OCI-LY3 (cell line): ENCODE results near the gene NTRK2.

Experiments used
- H2AFZ ChIP-seq: fragments of 200-600, 300-600 bp; shearing (Covaris generic); 2 replicates; pipeline ENCODE4 v1.6.0; 2014; ENCODE audit warnings: antibody characterized with exemption, low read depth, low read length
- H3K27ac ChIP-seq: fragments of 200-600, 300-600 bp; sonication (generic); 2 replicates; pipeline ENCODE4 v1.5.1; 2014; ENCODE audit warnings: mild to moderate bottlenecking, low read length, moderate library complexity, mixed read lengths
- H3K27me3 ChIP-seq: fragments of 200-600, 300-600 bp; sonication (generic); 2 replicates; pipeline ENCODE4 v1.6.1; 2014; ENCODE audit warnings: low read depth, low read length, mixed read lengths
- H3K36me3 ChIP-seq: fragments of 200-600, 300-600 bp; sonication (generic); replicated peaks from 2 replicates; pipeline ENCODE3; 2014; ENCODE audit warnings: low read depth, low read length, mixed read lengths
- H3K4me1 ChIP-seq: fragments of 300-600, 200-600 bp; sonication (generic); 2 replicates; pipeline ENCODE4 v1.6.1; 2014; ENCODE audit warnings: low read length, mixed read lengths
- H3K4me2 ChIP-seq: fragments of 200-600, 300-600 bp; sonication (generic); 2 replicates; pipeline ENCODE4 v1.6.1; 2014; ENCODE audit warnings: low read length, mixed read lengths
- H3K4me3 ChIP-seq: fragments of 300-600, 200-600 bp; sonication (generic); 2 replicates; pipeline ENCODE4 v1.5.1; 2014; ENCODE audit warnings: antibody characterized with exemption, mild to moderate bottlenecking, low read length, moderate library complexity
- H3K79me2 ChIP-seq: fragments of 300-600, 200-600 bp; shearing (Covaris generic); 2 replicates; pipeline ENCODE4 v1.6.1; 2014; ENCODE audit warnings: mild to moderate bottlenecking, low read length, mixed read lengths
- H3K9ac ChIP-seq: fragments of 300-600, 200-600 bp; shearing (Covaris generic); 2 replicates; pipeline ENCODE4 v1.6.0; 2014; ENCODE audit warnings: mild to moderate bottlenecking, low read length, moderate library complexity
- H3K9me3 ChIP-seq: fragments of 200-600, 300-600 bp; shearing (Covaris generic); 2 replicates; pipeline ENCODE4 v1.6.1; 2014; ENCODE audit warnings: low read length, mixed read lengths; ENCODE audit not compliant: insufficient read depth
- H4K20me1 ChIP-seq: fragments of 200-600, 300-600 bp; sonication (generic); 2 replicates; pipeline ENCODE4 v1.6.1; 2016; ENCODE audit warnings: low read length, mixed read lengths; ENCODE audit not compliant: insufficient read depth
- EZH2phosphoT487 ChIP-seq: fragments of 200-600 bp; shearing (Covaris generic); IDR thresholded peaks from 2 replicates; pipeline ENCODE4 v1.6.1; 2018; ENCODE audit warnings: antibody characterized with exemption, mixed run types, low read depth
- TF ChIP-seq, protein P1 (sequence below): fragments of 200-600, 300-600 bp; sonication (generic); IDR thresholded peaks from 2 replicates; pipeline ENCODE4 v1.5.1; 2014; ENCODE audit warnings: antibody characterized with exemption, low read length, low read depth

The NTRK2 gene

DNA sequence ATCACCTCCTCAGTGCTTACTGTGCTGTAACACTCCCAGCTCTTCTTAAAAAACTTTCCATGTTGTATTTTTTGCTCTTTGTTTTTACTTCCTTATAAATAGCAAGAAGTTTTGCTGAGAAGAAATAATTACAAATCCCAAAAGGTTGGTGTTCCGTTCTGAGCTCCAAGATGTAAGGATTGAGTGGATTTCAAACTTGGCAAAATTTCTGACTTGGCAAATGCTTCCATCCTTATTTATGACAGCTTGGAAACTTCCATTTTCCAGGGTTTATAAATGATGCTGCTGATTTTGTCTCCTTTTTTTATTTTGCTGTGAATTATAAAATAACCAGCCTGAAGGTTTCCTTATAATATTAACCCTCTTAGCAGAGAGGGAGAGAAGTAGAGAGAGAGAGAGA, 151.9 kb downstream of the NTRK2 start:
- no peak overlapping the region for H2AFZ ChIP-seq
- H3K4me2 ChIP-seq, result no peak overlapping the region
- no peak overlapping the region for H3K9ac ChIP-seq
- H3K4me3 ChIP-seq, result no peak overlapping the region
- H3K4me1 ChIP-seq, result peaks cover 23% of the 10 kb centered on the region
- H4K20me1 ChIP-seq, result no peaks in the 10 kb centered on the region
- H3K9me3 ChIP-seq, result no peaks in the 10 kb centered on the region
- no peak for TF ChIP-seq EZH2phosphoT487
- TF ChIP-seq, protein P1, sequence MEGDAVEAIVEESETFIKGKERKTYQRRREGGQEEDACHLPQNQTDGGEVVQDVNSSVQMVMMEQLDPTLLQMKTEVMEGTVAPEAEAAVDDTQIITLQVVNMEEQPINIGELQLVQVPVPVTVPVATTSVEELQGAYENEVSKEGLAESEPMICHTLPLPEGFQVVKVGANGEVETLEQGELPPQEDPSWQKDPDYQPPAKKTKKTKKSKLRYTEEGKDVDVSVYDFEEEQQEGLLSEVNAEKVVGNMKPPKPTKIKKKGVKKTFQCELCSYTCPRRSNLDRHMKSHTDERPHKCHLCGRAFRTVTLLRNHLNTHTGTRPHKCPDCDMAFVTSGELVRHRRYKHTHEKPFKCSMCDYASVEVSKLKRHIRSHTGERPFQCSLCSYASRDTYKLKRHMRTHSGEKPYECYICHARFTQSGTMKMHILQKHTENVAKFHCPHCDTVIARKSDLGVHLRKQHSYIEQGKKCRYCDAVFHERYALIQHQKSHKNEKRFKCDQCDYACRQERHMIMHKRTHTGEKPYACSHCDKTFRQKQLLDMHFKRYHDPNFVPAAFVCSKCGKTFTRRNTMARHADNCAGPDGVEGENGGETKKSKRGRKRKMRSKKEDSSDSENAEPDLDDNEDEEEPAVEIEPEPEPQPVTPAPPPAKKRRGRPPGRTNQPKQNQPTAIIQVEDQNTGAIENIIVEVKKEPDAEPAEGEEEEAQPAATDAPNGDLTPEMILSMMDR, result no peak
- no peaks in the 10 kb centered on the region for H3K27me3 ChIP-seq
- no peak overlapping the region for H3K27ac ChIP-seq
- no peaks in the 10 kb centered on the region for H3K36me3 ChIP-seq
- no peaks in the 10 kb centered on the region for H3K79me2 ChIP-seq

- no peaks in the 10 kb centered on the region for H3K27me3 ChIP-seq
- no peak overlapping the region for H3K4me3 ChIP-seq
- peaks cover 33% of the 10 kb centered on the region for H3K4me1 ChIP-seq
- no peak overlapping the region for H3K9ac ChIP-seq
- no peaks in the 10 kb centered on the region for H3K9me3 ChIP-seq
- H3K36me3 ChIP-seq, result no peaks in the 10 kb centered on the region
- no peak overlapping the region for H3K4me2 ChIP-seq
- H2AFZ ChIP-seq, result no peak overlapping the region
- no peak for TF ChIP-seq EZH2phosphoT487
- TF ChIP-seq, protein P1, result no peak
- no peaks in the 10 kb centered on the region for H3K79me2 ChIP-seq
- H3K27ac ChIP-seq, result no peak overlapping the region
- no peaks in the 10 kb centered on the region for H4K20me1 ChIP-seq
Observed at GRCh38 chr9:84822589-84823233, 153.2 kb downstream of the NTRK2 start.

DNA sequence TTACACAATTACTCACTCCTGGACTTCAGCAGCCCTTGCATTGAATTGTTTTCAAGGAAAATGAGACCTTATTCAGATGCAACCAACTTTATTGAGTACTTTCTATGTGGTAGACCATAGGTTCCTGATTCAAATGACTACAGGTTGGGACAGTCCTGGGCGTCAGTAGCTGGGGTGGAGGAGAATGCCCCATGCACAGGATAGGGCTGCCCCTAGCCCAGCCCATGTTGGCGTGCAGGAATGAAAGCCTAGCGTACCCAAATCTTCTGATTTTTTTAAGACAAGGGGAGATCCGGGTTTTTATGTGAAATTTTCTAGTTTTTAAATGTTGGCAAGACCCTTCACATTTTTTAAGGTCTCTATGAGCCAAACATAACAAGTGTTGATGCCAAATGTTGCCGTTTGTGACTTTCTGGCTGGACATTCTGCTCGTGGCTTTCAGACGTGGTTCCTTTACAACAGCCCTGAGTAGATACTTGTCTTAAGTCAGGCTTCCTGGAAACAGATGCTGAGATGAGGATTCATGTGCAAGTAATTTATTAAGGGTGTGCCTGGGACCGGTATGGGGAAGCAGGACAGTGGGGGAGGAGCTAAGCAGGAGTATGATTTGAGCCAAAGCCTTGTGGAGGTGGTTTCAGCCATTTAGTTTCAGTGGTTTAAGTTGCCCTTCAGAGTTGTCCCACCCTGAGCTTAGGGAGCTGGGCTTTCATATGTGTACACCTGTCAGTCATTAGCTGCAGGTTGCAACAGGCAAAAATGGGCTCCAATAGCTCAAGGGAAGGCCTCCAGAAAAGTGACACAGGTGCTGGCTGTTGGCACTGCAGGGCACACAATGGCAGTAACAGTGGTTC, 154.1 kb downstream of the NTRK2 start:
- no peak overlapping the region for H3K4me3 ChIP-seq

More for the DNA sequence above, 154.1 kb downstream of the NTRK2 start:
- no peak overlapping the region for H3K4me2 ChIP-seq
- H3K79me2 ChIP-seq, result no peaks in the 10 kb centered on the region
- no peak for TF ChIP-seq EZH2phosphoT487
- TF ChIP-seq, protein P1, result no peak
- no peak overlapping the region for H3K27ac ChIP-seq
- H3K4me1 ChIP-seq, result peaks cover 33% of the 10 kb centered on the region
- no peaks in the 10 kb centered on the region for H3K9me3 ChIP-seq
- no peaks in the 10 kb centered on the region for H4K20me1 ChIP-seq
- no peak overlapping the region for H3K9ac ChIP-seq
- no peaks in the 10 kb centered on the region for H3K36me3 ChIP-seq
- no peak overlapping the region for H2AFZ ChIP-seq
- H3K27me3 ChIP-seq, result no peaks in the 10 kb centered on the region
